Stimulated activated CD8-positive, alpha-beta memory T cell treated with anti-CD3 and anti-CD28 coated beads, Interleukin-15, amount 100 ng/mL, for 1 hour (primary cell): ENCODE results near the gene TOP1.

Experiments
- DNase-seq: peaks from one replicate; pipeline ENCODE4 v3.0.0-alpha.2; 2020; ENCODE audit warnings: low read depth

The TOP1 gene

DNA sequence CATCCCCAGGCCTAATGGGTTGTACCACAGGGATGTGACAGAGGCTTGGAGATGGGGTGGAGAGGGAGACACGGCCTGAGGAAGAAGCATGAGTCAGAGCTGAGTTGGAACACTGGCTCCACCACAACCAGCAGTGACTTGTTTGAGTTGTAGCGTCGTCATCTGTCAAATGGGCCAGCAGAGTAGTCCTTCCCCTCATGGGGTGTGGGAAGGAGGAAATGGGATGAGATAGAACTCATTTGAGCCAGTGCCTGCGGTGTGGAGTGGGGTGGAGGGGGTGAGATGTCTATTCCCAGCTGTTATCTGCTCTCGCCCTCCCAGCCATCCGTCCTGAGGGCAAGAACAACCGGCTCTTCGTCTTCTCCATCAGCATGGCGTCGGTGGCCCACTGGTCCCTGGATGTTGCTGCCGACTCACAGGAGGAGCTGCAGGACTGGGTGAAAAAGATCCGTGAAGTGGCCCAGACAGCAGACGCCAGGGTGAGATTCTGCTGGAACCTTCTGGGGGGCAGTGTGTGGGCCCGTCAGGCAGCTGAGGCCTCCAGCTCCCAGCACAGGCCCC, 141.2 kb downstream of the TOP1 start:
- no peak for DNase-seq

DNA sequence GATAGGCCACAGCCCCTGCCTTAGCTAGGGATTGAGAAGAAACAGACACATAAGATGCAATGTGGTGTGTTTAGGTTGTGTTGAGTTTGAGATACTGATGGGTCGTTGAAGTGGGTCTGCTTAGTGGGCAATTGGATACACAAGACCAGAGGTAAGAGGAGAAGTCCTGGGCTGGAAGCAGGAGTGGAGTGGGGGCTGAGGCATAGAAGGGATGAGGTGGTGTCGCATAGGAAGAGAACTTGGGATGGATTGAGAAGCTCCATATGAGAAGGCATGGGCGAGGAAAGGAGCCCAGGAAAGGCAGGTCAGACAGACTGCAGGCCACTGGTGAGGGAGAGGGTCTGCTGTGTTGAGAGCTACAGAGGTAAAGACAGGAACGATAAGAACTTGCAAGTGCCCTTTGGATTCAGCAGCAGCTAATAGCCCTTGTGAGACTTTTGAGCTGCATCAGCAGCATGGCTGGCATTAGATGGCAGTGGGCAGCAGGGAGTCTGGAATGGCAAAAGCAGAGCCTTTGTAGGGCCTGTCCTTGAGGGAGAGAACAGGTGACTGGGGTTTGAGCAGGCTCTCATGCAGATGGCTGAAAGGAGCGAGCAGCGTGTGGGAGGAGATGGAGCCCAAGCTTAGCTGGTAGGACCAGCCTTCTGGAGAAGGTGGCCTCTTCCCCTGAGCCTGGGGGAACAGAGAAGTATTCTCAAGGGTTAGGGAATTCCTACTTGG, 141.9 kb downstream of the TOP1 start:
- DNase-seq, result no peak

DNA sequence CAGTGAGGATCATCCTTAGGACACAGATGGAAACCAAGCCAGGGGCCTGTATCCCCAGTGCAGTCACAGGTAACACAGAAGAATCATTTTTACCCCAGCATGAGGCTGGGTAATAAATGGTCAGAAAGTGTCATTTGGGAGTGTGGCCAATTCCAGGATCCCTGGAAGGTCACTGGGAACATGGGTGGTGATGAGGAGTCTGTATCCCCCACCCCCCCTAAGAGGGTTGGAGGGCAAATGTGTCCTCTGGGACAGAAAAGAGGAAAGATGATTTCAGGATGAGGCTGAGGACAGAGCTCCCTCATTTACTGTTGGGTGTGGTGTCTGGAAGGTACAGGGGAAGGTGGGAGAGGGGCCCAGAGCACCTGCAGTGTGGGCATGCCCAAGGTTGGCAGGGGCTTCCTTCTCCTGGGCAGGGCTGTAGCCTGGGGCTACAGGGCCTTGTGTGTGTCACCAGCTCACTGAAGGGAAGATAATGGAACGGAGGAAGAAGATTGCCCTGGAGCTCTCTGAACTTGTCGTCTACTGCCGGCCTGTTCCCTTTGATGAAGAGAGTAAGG, 143.2 kb downstream of the TOP1 start:
- DNase-seq, result no peak

DNA sequence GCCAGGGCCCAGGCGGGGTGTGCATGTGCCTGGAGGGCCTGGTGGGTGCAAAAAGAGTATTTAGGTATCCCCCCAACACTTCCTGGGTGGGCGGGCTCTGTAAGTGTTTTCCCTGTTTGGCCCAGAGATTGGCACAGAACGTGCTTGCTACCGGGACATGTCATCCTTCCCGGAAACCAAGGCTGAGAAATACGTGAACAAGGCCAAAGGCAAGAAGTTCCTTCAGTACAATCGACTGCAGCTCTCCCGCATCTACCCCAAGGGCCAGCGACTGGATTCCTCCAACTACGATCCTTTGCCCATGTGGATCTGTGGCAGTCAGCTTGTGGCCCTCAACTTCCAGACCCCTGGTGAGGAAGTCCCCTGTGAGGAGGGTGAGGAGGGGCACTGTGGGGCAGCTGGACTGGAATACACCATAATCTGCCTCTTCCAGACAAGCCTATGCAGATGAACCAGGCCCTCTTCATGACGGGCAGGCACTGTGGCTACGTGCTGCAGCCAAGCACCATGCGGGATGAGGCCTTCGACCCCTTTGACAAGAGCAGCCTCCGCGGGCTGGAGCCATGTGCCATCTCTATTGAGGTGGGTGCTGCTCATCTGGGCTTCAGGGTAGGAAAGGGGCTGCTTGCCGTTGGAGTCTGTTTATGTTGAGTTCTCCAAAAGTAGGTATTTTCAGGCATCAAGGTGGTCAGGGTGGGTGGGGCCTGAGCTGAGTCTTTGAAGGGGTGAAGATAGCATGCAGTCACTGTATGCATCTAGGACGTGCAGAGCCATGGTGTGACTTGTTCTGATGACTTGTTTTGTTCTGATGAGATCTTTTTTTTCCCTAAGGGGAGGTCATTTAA, 143.9 kb downstream of the TOP1 start:
- no peak for DNase-seq

DNA sequence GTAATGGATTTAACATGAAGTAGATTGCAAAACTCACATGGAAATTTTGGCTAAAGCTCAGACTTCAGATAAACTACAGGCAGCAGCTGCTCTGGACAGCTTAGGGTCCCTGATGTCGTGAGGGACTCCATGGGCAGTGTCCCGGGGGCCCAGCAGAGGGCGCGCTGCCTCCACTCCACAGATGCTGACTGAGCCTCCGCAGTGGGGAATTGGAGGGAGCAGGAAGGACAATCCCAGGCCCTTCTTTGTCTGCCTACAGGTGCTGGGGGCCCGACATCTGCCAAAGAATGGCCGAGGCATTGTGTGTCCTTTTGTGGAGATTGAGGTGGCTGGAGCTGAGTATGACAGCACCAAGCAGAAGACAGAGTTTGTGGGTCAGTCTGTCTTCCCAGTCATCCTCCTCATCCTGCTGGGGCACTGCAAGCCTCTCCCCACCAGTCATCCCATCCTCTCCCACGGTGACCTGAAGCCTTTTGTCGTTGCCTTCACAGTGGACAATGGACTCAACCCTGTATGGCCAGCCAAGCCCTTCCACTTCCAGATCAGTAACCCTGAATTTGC, 144.6 kb downstream of the TOP1 start:
- DNase-seq, result peak; percentile 56

DNA sequence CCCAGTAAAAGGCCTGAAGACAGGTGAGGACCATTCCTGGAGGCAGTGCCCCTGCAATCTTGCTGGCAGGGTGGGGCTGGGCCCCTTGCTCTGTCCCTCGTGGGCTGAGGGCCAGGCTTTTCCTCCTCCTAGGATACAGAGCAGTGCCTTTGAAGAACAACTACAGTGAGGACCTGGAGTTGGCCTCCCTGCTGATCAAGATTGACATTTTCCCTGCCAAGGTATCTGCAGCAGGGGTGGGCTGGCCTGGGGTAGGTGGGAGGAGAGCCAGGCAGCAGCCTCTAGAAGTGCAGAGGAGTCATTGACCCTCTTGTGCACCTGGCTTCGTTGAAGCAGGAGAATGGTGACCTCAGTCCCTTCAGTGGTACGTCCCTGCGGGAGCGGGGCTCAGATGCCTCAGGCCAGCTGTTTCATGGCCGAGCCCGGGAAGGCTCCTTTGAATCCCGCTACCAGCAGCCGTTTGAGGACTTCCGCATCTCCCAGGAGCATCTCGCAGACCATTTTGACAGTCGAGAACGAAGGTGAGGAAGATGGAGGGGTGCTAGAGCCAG, 145.2 kb downstream of the TOP1 start:
- DNase-seq, result no peak
